Measurements from ENCODE around the gene SLC24A3. TPM values are rescaled to one million over a fixed set of nuclear protein-coding genes. Genes with fewer than 3 reads are reported as not detected.

Gene SLC24A3
- total RNA-seq, 1 donor from 2014 or later = 0.11 TPM

DNA sequence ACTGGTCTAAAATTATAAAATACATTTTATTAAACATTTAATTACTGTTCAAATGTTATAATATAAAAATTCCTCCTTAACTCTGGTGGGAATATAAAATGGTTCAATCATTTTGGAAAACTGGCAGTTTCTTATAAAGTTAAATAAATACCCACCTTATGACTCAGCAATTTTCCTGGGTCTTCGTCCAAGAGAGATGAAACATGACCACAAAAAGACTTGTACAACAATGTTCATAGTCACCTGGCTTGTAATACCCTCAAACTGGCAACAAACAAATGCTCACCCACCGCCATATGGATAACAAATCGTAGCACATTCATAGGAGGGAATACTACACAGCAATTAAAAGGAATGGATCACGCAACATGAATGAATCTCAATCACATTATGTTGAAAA is 479.7 kb downstream of the SLC24A3 start:
- no peak overlapping the region for H3K4me3 Mint-ChIP-seq (ENCODE audit: unreplicated experiment)
- H3K27ac Mint-ChIP-seq (ENCODE audit: unreplicated experiment) = no peak overlapping the region
- H3K27me3 Mint-ChIP-seq (ENCODE audit: unreplicated experiment) = no peaks in the 10 kb centered on the region
- no peaks in the 10 kb centered on the region for H3K36me3 Mint-ChIP-seq (ENCODE audit: unreplicated experiment)
- TF ChIP-seq, protein P1, sequence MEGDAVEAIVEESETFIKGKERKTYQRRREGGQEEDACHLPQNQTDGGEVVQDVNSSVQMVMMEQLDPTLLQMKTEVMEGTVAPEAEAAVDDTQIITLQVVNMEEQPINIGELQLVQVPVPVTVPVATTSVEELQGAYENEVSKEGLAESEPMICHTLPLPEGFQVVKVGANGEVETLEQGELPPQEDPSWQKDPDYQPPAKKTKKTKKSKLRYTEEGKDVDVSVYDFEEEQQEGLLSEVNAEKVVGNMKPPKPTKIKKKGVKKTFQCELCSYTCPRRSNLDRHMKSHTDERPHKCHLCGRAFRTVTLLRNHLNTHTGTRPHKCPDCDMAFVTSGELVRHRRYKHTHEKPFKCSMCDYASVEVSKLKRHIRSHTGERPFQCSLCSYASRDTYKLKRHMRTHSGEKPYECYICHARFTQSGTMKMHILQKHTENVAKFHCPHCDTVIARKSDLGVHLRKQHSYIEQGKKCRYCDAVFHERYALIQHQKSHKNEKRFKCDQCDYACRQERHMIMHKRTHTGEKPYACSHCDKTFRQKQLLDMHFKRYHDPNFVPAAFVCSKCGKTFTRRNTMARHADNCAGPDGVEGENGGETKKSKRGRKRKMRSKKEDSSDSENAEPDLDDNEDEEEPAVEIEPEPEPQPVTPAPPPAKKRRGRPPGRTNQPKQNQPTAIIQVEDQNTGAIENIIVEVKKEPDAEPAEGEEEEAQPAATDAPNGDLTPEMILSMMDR (IDR thresholded peaks at IDR 0.05) = no peak
- no peak for DNase-seq (ENCODE audit: extremely low spot score, unreplicated experiment)
- peaks cover 33% of the 10 kb centered on the region for H3K4me1 Mint-ChIP-seq (ENCODE audit: unreplicated experiment)
- no peaks in the 10 kb centered on the region for H3K9me3 Mint-ChIP-seq (ENCODE audit: unreplicated experiment)

DNA sequence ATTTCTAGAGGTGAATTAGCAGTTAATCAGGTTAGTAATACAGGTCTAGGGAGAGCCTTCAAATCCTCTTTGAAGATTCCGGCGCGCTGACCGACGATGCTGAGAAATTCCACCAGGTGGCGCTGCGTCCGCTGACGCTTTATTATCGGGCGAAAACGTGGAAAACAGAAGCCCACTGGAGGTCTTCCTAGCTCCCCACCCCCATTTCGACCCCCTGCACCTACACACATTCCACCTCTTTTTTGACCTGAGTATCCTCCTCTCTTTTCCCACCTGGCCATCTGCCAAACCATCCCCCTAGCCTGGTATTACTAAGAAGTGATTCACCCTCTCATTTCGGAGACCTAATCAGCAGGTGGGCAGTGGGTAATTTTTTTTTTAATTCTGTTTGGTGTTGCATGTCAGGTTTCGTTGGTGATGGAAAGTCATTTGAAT is 480.3 kb downstream of the SLC24A3 start:
- TF ChIP-seq, protein P1 (IDR thresholded peaks at IDR 0.05) = peak; percentile 96
- peak; percentile 87 for DNase-seq (ENCODE audit: extremely low spot score, unreplicated experiment)
- H3K4me3 Mint-ChIP-seq (ENCODE audit: unreplicated experiment) = peak overlapping the region; percentile 12
- no peaks in the 10 kb centered on the region for H3K27me3 Mint-ChIP-seq (ENCODE audit: unreplicated experiment)
- H3K36me3 Mint-ChIP-seq (ENCODE audit: unreplicated experiment) = no peaks in the 10 kb centered on the region
- peaks cover 33% of the 10 kb centered on the region for H3K4me1 Mint-ChIP-seq (ENCODE audit: unreplicated experiment)
- no peaks in the 10 kb centered on the region for H3K9me3 Mint-ChIP-seq (ENCODE audit: unreplicated experiment)
- no peak overlapping the region for H3K27ac Mint-ChIP-seq (ENCODE audit: unreplicated experiment)

DNA sequence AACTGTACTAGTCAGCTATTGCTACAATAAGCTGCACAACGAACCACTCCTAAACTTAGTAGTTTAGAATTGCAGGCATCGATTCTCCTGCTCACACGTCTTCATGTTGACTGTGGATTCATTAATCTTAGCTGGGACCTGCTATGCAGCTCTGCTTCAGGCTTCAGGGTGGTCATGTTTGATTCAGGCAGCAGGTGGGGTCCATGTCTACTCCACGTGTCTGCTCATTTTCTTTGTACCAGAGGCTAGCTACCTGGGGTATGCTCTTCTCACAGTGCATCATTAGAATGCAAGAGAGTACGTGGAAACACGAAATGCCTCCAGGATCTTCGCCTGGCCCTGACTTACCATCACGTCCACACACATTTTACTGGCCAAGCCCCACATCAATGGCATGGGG is 481.1 kb downstream of the SLC24A3 start:
- TF ChIP-seq, protein P1 (IDR thresholded peaks at IDR 0.05) = no peak
- no peak for DNase-seq (ENCODE audit: extremely low spot score, unreplicated experiment)
- no peaks in the 10 kb centered on the region for H3K27me3 Mint-ChIP-seq (ENCODE audit: unreplicated experiment)
- peaks cover 30% of the 10 kb centered on the region for H3K4me1 Mint-ChIP-seq (ENCODE audit: unreplicated experiment)
- H3K27ac Mint-ChIP-seq (ENCODE audit: unreplicated experiment) = no peak overlapping the region
- H3K9me3 Mint-ChIP-seq (ENCODE audit: unreplicated experiment) = no peaks in the 10 kb centered on the region
- H3K4me3 Mint-ChIP-seq (ENCODE audit: unreplicated experiment) = no peak overlapping the region
- H3K36me3 Mint-ChIP-seq (ENCODE audit: unreplicated experiment) = no peaks in the 10 kb centered on the region

DNA sequence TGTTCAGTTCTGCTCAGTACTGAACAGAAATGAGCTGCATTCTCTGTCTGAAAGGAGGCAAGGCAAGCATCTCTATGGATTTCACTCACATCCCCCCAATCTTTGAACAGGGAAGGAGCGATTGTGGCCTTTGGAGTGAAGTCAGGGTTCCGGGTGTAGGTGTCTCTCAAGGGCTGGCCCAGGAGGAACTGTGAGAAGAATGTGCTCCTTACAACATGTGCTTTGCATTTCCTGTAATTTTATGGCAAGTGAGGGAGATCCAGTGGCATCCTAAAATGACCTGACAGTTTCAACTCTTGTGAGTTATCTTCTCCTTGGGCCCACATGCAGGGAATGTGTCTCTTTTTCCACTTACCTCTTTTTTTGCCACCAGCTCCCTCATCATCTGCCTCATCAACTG is 482.6 kb downstream of the SLC24A3 start:
- no peak for DNase-seq (ENCODE audit: extremely low spot score, unreplicated experiment)
- no peaks in the 10 kb centered on the region for H3K36me3 Mint-ChIP-seq (ENCODE audit: unreplicated experiment)
- peaks cover 44% of the 10 kb centered on the region for H3K4me1 Mint-ChIP-seq (ENCODE audit: unreplicated experiment)
- H3K4me3 Mint-ChIP-seq (ENCODE audit: unreplicated experiment) = no peak overlapping the region
- no peaks in the 10 kb centered on the region for H3K27me3 Mint-ChIP-seq (ENCODE audit: unreplicated experiment)
- no peaks in the 10 kb centered on the region for H3K9me3 Mint-ChIP-seq (ENCODE audit: unreplicated experiment)
- TF ChIP-seq, protein P1 (IDR thresholded peaks at IDR 0.05) = no peak
- H3K27ac Mint-ChIP-seq (ENCODE audit: unreplicated experiment) = no peak overlapping the region

DNA sequence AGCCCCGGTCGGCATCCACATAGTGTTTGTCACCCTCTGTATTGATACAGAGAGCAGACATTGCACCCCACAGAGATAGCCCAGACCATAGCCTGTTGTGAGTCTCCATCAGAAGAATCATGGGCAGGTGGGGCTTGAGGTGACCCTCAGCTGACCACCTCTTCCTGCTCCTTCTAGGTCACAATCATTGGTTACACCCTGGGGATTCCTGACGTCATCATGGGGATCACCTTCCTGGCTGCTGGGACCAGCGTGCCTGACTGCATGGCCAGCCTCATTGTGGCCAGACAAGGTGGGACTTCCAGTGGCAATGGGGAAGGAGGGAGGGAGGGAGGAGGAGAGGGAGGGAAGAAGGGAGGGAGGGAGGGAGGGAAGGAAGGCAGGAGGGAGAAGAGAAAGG is 484.2 kb downstream of the SLC24A3 start:
- Mint-ChIP-seq H3K36me3 (ENCODE audit: unreplicated experiment) (no peaks in the 10 kb centered on the region), H3K27me3 (ENCODE audit: unreplicated experiment) (no peaks in the 10 kb centered on the region), H3K4me1 (ENCODE audit: unreplicated experiment) (peaks cover 50% of the 10 kb centered on the region), H3K4me3 (ENCODE audit: unreplicated experiment) (no peak overlapping the region), H3K27ac (ENCODE audit: unreplicated experiment) (no peak overlapping the region), H3K9me3 (ENCODE audit: unreplicated experiment) (no peaks in the 10 kb centered on the region)
- DNase-seq (ENCODE audit: extremely low spot score, unreplicated experiment) = no peak
- TF ChIP-seq, protein P1 (IDR thresholded peaks at IDR 0.05) = no peak
